GM21717 (cell line): ENCODE data around the gene PRXL2C.

Experiments
- ATAC-seq: cut with Tn5 transposase; IDR thresholded peaks from one replicate; pipeline ENCODE4 v1.9.1; 2021; ENCODE audit warnings: mild to moderate bottlenecking, moderate library complexity; ENCODE audit not compliant: unreplicated experiment

PRXL2C gene

DNA sequence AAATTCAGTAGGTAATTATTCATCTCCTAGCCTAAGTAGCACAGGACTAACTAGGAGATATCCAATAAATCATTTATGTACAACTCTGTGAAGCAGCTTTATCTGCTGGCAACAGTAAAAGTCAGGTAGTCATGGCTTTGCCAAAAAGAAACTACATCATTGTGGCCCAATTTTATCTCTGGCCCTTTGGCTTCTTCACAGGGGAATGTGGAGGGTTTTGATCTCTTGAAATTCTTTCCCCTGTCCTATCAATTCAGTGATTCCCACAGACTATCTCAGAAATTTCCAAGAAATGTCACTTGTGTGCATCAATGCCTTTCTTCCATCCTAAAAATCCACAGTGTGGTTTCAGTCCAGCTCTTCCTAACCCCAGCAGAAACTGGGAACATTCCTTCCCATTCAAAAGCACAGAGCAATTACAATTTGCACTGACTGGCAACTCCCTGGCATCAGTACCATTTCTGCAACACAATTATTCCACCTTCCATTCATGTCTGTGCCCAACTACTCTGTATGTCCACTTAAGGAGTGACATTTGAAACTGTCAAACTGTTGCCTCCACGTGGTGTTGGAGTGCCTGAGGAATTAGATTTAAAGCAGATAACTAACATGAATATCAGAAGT, 42.0 kb downstream of the PRXL2C start:
- no peak for ATAC-seq

DNA sequence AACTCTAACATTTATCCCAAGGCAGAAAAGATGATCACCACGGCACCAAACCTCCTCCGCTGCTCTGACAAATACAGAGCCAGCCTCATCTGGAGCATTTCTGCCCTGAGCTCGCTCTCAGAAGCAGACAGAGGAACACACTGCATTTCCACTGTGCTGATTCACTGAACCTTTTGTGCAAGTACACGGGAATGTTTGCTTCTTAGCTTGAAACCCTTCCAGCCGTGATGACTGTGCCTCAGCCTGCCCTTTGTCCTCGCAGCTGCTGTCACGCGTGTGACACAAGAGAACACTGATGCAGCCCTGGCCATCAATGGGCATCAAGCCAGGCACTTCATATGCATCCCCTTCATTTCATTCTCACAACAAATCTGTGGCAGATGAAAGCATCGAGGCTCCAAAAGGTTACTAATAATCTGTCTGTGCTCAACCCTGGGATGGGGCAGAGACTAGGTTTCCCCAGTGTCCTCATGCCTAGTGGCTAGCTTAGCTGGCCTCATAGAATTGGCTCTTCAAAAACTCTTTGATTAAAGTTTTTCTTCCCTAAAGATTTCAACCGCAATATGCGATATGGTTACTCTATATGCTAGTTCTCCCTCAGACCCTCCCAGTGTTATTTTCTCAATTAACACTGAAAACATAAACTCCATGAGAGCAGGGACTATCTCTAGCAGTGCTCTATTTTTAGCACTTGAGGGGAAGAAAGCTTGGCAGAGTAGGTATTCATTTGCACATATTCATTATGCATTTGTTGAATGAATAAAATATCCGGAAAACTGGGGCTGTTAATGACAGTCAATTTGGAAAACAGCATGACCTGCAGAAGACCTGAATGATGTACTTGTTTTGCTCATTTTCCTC, 42.8 kb downstream of the PRXL2C start:
- no peak for ATAC-seq

DNA sequence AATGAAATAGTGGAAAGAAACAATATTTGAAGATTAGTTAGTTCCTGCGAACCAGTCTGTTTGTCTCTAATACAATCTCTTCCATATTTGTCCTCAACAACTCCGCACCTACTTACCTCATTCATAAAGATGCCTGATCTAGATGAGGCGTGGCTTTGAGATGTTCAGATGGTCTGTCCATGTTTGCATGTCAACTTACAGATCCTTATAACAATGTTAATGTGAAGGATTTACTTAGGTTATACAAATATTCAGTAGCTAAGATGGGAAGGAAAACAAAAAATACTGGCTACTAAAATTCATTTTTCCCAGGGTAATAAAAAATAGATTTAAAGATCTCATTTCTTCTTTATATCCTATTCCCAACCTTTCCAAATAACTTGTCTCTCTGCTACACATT, 43.8 kb downstream of the PRXL2C start:
- ATAC-seq, result no peak

DNA sequence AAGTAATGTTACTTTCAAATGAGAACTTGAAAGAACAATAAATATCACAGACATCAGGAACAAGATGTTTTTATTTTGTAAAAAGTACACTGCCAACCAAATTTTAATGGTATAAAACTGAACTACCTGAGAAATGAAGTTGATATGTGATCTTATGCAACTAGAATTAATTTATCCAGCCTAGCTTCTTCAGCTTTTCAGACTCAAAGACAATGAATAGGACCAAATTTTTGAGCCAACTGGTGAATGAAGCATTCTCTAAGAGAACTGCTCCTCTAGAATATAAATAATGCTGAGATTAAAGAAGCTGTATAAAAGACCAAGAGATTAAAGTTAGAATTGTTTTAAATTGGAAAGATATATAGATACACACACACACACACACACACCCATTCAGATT, 45.4 kb downstream of the PRXL2C start:
- ATAC-seq, result no peak

DNA sequence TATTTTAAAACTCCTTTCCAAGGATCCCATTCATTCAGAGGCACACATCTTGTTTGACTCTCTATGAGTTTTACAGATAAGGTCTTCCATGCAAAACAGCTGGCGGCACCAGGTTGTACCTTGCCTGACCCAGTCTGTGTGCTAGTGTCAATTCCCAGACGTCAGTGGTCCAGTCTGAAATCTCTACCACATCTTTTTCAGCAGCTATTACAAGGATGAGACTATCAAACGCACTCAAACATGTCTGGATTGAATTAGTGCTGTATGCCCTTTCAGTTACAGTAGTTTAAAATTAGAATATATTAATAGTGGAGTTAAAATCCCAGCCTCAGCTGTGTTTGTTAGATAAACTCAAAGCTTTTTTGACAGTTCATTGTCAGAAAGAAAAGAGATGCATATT, 47.1 kb downstream of the PRXL2C start:
- ATAC-seq, result no peak

DNA sequence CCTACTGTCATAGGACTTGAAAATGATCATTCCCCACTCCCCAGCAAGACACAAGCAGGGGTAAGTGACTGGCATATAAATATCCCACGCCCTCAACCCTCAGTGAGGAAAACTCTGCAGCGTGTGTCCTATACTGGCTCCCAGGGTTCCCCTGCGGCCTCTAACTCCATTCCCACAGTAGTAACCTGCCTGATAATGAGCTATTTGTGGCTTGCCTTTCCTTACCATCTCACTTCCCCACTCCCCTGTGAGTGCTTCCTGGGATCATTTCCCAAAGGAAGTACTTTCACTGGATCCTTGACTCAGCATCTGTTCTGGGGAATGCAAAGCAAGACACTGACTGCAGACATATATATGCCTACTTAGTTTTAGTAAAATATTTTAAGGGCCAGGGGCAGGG, 49.8 kb downstream of the PRXL2C start:
- no peak for ATAC-seq

DNA sequence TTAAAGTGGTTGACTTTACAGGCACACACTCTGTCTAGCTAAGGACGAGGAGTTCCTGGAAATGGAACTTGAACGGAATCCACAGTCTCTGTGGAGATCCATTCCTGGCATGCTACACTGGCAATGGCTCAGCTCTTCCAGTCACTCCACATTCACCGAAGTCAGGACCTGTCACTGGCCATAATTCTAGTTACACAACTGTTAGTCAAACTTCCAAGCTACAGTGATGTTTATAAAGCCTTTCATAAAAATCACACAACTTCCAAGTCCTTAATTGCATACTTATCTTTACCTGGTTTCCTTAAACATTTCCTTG, 51.2 kb downstream of the PRXL2C start:
- no peak for ATAC-seq

DNA sequence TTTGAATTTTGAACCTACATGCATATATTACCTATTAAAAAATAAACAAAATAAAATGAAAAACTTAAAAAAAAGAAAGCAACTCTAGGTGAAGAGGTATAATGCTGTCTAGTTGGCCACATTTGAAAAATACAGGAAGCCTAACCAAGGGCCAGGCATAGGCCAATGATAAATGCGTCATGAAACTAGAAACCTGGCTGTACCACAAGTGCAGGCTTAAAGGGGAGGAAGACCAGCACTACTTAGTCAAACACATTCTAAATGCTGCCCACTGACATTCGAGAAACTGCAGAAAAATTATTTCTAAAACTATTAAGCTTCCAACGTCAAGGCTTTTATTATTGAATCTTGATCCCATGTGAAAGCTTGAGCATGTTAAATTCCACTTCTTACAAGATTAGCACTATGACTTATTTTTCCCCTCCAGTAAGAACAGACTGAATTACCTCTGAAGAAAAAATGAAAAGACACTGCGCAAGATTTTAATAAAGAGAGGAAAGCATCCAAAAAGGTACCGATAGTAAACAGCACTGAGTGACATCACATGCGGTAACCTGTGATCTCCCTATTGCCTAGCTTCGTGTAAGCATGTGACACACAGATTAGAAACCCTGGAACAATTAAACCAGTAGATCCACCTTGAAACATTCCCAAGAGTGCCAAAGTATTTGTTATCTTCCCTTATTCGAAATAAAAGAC, 51.7 kb downstream of the PRXL2C start:
- no peak for ATAC-seq

DNA sequence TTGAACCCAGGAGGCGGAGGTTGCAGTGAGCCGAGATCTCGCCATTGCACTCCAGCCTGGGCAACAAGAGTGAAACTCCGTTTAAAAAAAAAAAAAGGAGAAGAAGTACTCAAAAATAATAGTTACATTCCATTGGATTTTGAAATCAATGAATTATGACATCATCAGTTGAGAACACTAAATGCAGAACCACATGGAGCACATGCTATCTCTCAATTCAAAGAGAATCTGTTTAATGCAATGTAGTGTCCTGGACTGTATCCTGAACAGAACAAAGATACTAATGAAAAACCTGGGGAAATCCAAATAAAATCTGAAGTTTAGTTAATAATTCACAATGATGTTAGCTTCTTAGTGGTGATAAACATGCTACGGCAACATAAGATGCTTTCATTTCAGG, 55.8 kb downstream of the PRXL2C start:
- no peak for ATAC-seq

DNA sequence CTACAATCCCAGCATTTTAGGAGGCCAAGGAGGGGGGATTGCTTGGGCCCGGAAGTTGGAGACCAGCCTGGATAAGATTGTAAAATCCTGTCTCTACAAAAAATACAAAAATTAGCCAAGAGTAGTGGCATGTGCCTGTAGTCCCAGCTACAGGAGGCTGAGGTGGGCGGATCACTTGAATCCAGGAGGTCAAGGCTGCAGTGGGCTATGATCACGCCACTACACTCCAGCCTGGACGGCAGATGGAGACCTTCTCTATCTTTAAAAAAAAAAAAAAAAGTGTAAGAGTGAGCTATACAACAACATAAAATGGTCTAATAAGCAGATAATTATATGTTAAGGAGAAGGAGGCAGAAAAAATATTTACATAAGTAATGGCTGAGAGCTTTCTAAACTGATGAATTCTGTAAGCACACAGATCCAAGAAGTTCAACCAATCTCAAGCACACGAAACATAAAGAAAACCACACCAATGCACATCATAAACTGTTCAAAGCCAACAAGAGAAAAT, 58.5 kb downstream of the PRXL2C start:
- ATAC-seq, result no peak
